HG03460 (cell line): ENCODE data around the gene KRTAP12-3.
"Not testable (repeated sequence)": the region's sequence is repeated elsewhere in the genome, so short reads cannot be mapped to it uniquely, and the experiment has no call there.

Source experiments
- ATAC-seq: cut with Tn5 transposase; IDR thresholded peaks from one replicate; pipeline ENCODE4 v1.9.1; 2021; ENCODE audit not compliant: unreplicated experiment

KRTAP12-3 gene

DNA sequence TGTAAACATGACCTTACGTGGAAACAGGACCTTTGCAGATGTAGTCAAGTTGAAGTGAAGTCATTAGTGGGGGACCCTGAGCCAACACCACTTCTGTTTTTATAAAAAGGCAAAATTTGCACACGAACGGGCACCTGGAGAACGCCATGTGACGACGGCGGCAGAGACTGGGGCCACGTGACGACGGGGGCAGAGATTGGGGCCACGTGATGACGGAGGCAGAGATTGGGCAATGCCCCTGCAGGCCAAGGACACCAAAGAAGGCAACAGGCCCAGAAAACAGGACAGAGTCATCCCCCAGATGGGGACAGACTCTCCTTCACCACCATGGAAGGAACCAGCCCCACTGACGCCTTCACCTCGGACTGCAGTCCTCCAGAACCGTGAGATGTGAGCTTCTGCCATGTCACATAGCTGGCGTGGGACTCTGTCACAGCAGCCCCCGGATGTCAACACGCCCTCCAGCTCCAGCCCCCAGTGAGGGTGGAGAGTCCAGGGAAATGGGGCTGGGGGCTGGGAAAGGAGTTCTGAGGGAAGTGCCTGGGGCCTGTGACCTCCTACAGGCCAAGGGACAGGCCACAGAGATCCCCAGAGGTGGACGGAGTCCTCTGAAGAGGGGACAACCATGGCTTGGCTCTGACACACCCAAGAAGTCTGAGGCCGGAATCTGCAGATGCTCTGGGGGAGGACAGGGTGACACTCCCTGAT is 7.3 kb upstream of the KRTAP12-3 start:
- ATAC-seq = no peak

DNA sequence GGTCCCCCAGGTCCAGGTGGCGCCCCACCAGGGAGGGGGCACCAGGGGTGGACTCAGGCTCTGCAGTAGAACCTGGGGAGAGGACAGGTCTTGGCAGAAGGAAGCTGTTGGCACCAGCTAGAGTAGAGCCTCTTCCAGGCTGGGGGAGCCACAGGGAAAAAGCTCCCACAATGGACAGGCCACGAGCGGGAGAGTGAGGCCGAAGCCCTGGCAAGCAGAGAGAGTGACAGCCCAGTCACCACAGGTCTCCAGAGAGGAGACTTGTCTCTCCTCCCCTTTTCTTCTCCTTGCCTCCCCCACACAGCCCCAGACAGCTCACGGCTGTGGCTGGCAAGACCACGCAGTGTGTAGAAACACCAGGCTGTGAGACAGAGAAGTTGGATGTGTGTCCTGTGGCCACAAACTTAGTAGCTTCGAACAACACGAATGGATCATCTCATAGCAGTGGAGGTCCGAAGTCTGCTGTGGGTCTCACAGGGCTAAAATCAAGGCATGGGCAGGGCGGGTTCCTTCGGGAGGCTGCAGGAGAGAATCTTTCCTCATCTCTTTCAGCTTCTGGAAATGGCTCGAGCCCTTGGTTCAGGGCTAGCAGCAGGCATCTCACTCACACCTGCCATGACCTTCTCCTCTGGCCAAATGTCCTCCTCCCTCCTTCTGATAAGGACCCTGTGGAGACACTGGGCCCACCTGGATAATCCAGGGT is 6.6 kb upstream of the KRTAP12-3 start:
- ATAC-seq = no peak

DNA sequence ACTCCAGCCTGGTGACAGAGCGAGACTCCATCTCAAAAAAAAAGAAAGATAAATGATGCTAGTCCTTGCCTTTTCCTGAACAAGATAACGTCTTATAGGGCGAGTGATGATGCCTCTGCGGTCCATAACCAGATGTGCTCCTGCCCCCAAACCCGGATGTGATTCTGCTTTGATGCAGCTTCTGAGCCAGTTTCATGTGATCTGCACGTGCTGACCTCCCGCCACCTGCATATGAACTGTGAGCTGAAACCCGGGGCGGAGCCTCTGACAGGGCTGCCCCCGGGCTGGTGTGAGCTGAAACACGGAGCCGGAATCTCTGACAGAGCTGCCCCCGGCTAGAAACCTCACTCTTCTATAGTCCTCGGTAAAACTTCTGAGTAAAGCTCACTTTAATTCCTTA is 4.6 kb upstream of the KRTAP12-3 start:
- ATAC-seq = no peak

DNA sequence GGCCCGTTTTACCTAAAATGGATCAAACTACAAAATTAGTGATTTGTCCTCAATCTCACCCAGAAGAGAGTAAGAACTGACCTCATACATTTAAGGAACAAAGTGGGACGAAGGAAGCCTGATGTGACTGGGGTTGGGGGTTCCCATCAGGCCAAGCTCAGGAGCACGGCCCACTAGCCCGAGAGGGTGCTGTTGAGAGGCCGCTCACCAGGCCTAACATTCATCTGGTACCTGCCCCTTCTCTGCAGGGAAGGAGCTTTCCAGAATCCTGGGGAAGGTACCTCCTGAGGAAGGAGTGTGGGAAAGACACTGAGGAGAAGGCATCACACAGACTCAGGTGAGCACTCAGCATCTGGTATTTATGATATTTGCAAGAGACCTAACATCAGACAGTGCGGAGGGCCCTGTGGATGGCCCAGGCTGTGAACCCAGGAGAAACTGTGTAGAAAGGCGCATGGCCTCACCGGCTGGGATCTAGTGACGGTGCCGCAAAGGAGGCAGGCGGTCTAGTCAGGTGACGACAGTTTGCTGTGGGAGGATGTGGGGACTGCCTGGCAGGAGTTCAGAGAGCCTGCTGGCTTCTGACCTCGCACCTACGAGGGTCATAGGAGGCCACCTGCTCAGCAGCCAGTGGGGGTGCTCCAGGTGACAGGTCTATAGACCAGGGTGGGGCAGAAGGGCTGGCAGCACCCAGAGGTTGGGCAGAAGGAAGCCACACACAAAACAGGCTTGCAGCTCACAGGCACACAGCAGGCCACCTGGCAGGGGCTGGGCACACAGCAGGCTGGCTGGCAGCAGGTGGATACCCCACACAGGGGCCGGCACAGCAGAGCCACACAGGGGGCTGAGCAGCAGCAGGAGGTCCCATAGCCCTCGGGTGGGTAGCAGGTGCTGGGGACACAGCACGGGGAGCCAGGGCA is 3.8 kb upstream of the KRTAP12-3 start:
- no peak for ATAC-seq

DNA sequence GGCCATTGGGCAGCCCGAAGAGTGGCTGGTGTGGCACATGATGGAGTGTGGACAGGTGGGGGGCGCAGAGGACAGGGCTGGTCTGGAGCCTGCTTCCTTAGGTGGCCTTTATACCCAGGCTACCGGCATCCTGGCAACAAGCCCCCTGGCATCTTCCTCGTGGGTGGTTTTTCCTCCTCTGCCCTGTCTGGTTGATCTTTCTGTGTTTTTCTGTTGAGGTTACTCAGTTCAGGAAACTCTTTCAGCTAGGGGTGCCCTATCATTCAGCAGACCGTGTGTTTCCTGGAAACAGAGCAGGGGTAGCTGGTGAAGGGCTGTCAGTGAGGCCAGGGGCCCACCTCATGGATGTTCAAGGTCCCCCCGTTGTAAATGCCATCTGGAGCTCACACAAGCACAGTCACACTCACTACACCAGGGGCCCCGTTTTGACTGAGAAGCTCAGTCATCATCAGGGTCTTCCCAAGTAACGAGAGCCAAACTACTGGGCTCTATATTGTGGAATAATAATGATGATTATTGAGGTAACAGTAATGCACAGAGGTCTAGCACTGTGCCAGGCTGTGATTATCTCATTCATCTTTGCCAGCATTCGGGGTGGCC is 3.1 kb upstream of the KRTAP12-3 start, which contains the start of gene KRTAP12-4:
KRTAP12-4 (minus strand) TSS at position 84 of the 600 bp plus-strand sequence; CDS start at position 39, 45 bp downstream.
- ATAC-seq = no peak

DNA sequence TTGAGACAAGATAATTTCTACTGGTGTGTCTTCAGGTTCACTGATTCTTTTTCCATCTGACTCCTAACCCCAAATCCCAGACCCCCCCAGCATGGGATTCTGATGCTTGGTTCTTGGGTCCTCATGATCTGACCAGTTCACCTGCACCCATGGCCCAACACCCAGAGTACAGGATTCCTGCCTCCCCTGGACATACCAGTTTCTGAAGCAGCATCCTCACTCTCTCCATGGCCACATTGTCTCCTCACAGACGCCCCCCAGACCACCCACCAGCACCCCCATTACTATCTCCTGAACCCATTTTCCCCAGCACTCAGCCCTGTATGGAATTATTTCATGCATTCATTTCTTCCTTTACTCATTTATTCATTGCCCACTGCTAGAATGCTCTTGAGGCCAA is 864 bp upstream of the KRTAP12-3 start:
- ATAC-seq = no peak

DNA sequence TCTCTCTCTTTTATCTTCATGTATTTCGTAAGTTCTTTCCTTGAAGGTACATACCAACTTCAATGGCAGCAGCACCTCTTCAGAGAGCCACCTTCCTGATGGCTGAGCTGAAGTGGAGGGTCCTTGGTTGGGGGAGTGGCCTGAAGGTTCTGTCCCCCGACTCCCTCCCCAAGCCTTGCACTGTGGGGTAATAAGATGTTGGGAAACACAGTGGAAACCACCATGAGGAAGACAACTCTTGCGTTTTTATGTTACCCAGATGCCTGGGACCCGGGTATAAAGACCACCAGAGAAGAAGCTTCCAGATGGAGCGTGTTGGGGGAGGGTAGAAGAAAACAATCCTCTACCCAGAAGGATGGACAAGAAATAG is 794 bp downstream of the KRTAP12-3 start:
- ATAC-seq = no peak

DNA sequence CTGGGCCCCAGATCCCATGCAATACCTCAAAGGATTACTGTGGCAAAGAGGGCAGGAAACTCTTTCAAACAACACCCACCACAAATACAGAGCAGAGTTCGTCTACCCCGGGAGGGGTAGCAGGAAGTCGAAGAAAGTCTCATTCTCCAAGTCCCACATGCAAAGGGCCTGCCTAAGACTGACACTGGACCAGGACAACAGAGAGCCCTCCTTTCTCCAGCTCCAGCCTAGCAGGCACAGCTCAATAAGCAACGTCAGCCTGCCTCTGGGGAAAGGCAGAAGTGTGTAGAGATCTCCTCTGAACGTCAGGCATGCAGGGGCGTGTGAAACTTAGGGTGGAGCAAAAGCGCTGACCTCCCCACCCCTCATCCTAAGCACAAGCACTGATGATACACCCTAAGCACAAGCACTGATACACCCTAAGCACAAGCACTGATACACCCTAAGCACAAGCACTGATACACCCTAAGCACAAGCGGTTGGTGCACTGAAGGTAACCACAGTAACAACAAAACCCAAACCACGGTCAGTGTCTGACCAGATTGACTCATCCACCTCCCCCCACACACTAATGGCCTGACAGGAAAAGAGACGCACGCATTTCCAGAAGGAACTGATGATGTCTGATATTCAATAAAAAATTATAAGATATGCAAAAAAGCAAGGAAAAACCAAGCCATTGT is 1.3 kb downstream of the KRTAP12-3 start:
- no peak for ATAC-seq

DNA sequence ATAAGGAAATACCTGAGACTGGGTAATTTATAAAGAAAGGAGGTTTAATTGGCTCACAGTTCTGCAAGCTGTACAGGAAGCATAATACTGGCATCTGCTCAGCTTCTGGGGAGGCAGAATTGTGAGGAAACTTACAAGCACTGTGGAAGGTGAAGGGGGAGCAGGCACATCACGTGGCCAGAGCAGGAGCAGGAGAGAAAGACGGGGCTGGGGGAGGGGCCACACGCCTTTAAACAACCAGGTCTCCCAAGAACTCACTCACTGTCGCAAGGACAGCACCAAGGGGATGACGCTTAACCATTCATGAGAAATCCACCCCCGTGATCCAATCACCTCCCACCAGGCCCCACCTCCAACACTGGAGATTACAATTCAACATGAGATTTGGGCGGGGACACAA is 3.8 kb downstream of the KRTAP12-3 start:
- not testable (repeated sequence) for ATAC-seq

DNA sequence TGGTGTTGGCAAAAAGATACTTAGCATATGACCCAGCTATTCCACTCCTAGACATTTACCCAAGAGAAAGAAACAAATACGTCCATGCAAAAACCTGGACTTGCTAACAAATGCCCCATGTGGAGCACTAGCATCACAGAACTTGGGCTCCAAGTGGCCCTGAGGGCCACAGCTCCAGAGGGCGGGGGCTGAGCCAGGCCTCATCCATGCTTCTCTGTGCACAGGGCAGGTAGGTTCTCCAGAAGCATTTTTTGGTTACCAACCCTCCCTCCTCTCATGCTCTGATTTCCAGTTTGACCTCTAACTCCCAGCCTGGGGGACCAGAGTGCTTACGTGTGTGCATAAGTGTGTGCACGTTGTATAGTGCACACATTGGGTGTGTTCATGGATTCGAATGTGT is 7.0 kb downstream of the KRTAP12-3 start:
- no peak for ATAC-seq

DNA sequence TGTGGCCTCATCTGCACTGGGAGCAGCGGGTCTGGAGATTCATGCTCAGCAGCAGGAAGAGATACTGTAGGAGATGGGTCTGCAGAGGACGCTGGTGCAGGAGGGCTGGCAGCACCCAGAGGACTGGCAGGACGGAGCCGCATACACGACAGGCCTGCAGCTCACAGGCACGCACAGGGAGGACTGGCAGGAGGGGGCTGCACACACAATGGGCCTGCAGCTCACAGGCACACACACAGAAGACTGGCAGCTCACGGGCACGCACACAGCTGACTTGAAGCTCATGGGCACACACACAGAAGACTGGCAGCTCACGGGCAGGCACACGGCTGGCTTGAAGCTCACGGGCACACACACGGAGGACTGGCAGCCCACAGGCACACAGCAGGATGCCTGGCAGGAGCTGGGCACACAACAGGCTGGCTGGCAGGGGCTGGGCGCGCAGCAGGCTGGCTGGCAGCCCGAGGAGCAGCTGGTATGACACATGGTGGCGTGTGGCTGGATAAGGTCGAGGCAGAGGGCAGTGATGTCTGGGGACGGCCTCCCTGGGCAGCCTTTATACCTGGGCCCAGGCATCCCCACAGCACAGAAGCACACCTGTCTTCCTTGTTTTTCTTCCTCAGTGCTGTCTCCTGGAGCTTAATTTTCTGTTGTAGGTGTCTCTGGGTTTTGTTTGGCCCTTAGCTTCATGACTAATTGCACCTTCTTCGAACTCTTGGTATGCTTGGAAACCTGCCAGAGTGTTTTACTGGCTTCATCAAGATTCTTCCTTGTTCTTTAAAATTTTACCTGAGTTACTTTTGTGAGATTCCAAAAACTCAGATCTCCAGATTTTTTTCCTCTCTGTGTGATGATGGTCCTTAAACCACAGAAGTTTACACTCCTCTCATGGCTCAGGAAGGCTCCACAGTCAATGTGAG is 8.9 kb downstream of the KRTAP12-3 start, which contains the start of gene KRTAP12-2:
KRTAP12-2 (minus strand) TSS at position 527 of the 920 bp plus-strand sequence; CDS start at position 486, 41 bp downstream.
- ATAC-seq = no peak

DNA sequence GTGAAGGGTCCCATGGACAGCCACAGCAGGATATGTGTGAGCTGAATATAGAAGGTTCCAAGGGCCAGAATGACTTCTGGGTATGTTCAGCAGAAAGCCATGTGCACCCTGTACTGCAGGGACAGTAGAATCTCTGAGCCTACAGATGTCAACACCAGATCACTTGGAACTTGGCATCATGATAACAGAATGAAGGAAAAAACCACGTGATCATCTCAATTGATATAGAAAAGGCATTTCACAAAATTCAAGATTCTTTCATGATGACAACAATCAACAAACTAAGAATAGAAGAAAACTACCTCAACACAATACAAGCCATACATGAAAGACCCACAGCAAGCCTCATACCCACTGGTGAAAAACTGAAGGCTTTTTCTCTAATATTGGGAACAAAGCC is 9.9 kb downstream of the KRTAP12-3 start:
- no peak for ATAC-seq

DNA sequence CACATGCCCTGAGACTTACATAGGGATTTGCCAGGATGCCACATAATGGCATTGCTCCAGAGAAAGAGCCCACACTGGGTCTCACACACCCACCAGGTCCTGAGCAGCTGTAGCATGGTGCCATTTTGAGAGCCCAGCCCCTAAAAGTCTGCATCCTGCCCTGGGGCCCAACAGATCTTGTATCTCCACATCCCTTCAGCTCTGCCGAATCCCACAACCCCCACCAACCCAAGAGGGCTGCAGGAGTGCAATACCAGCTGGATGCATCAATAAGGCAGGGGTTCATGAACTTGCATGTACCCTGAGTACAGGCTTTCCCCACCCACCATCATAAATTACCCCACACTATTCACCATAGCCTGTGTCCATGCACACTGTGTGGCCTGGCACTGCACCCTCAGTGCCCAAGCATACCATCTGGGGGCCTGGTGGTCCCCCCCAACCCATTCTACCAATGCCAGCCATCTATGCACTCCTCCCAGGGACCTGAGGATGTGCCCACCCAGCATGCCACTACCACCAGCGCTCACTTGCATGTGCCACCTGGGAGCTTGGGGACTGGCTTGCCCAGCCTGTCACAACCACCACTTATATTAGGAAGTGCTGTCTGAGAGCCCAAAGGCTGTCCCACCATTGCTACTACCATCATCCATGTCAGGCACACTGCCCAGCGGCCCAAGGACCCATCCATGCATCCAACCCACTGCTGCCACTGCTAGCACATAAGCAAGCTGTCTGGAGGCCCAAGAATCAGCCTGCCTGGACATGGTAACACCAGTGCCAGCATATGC is 13.1 kb downstream of the KRTAP12-3 start:
- no peak for ATAC-seq

DNA sequence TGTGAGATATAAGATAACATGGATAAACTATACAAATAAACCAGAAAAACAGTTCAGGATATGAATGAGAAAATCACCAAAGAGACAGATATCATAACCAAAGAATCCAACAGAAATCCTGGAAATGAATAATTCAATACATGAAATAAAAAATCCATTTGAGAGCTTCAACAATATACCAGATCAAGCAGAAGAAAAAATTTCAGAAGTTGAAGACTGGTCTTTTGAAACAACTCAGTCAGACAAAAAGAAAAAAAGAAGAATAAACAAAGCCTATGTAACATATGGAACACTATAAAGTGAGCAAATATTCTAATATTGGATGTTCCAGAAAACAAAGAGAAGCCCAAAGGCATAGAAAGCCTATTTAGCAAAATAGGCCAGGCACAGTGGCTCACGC is 14.2 kb downstream of the KRTAP12-3 start:
- ATAC-seq = no peak

DNA sequence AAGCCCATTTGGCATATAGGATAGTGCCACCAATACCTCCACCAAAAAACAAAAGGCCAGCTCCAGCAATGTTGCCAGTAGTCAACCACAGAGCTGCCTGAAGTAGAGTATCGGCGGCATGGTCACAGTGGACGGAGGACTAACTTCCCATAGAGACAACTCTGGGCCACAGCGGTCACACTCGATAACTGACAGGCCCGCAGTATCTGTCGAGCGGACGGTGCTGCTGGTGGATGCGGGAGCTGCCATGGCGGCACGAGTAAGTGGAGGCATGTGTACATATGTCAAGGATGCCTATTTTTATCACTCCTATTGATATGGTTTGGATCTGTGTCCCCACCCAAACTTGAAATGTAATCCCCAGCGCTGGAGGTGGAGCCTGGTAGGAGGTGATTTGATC is 20.1 kb downstream of the KRTAP12-3 start:
- no peak for ATAC-seq

DNA sequence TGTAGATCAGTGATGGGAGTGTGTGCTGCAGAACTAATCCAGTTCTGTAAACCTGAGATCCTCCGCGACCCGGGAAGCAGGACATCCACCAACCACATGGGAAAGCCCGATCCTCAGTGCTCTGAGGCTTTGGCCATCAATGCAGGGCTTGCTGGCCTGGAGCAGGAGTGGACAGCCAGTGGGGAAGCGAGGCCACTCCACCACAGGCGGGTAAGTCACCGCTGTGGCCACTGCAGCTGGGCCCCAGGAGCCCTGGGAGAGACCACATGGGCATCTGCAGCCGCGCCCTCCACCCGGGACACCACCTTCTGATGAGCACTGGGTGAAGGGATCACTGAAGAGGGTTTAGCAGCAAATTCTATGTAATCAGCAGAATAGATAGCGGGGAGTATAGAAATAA is 23.4 kb downstream of the KRTAP12-3 start:
- ATAC-seq = no peak

DNA sequence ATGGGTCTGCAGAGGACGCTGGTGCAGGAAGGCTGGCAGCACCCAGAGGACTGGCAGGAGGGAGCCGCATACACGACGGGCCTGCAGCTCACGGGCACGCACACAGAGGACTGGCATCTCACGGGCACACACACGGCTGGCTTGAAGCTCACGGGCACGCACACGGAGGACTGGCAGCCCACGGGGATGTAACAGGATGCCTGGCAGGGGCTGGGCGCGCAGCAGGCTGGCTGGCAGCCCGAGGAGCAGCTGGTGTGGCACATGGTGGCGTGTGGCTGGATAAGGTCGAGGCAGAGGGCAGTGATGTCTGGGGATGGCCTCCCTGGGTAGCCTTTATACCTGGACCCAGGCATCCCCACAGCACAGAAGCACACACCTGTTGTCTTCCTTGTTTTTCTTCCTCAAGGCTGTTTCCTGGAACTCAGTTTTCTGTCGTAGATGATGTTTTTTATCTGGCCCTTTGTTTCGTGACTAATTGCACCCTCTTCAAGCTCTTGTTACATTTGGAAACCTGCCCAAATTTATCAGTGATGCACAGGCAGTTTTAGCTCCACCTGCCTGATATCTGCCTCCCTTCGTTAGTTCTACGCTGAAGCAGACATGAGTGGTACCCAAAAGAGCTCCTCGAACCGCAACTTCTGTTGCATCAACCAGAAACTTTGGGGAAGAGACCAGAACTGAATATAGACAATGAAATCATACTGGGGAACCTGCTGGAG is 24.3 kb downstream of the KRTAP12-3 start, which contains the start of gene KRTAP12-1:
KRTAP12-1 (minus strand) TSS at position 303 of the 719 bp plus-strand sequence; CDS start at position 263, 40 bp downstream.
- no peak for ATAC-seq
